Loucy (cell line): ENCODE data around the gene S100A12.

Experiments used
- H2AFZ ChIP-seq: fragments of 200-600 bp; sonication (generic); 2 replicates; pipeline ENCODE4 v1.6.0; 2016; ENCODE audit warnings: antibody characterized with exemption, mild to moderate bottlenecking, low read length, moderate library complexity
- H3F3A ChIP-seq: fragments of 200-600 bp; 2 replicates; pipeline ENCODE4 v1.6.0; 2016; ENCODE audit warnings: antibody characterized with exemption, low read depth, mild to moderate bottlenecking
- H3K27me3 ChIP-seq: fragments of 200-600 bp; sonication (generic); 2 replicates; pipeline ENCODE4 v1.6.1; 2014; ENCODE audit warnings: low read length, mild to moderate bottlenecking; ENCODE audit not compliant: insufficient read depth, poor library complexity, severe bottlenecking
- H3K36me3 ChIP-seq: fragments of 200-600 bp; sonication (generic); 2 replicates; pipeline ENCODE4 v1.6.1; 2016; ENCODE audit warnings: low read length; ENCODE audit not compliant: insufficient read depth
- H3K4me1 ChIP-seq: fragments of 200-600 bp; sonication (generic); 2 replicates; pipeline ENCODE4 v1.5.1; 2014; ENCODE audit warnings: low read length, mild to moderate bottlenecking; ENCODE audit not compliant: insufficient read depth, poor library complexity, severe bottlenecking
- H3K4me2 ChIP-seq: fragments of 200-600 bp; sonication (generic); 2 replicates; pipeline ENCODE4 v1.6.0; 2014; ENCODE audit warnings: antibody characterized with exemption, low read length, low read depth, mild to moderate bottlenecking; ENCODE audit not compliant: poor library complexity, severe bottlenecking
- H3K4me3 ChIP-seq: fragments of 200-600 bp; sonication (generic); 2 replicates; pipeline ENCODE4 v1.5.1; 2014; ENCODE audit warnings: low read length, mild to moderate bottlenecking, mixed read lengths; ENCODE audit not compliant: poor library complexity, severe bottlenecking
- H3K79me2 ChIP-seq: fragments of 200-600 bp; sonication (generic); 2 replicates; pipeline ENCODE4 v1.6.1; 2014; ENCODE audit warnings: low read length; ENCODE audit not compliant: insufficient read depth
- H3K9ac ChIP-seq: fragments of 200-600 bp; sonication (generic); 2 replicates; pipeline ENCODE4 v1.6.0; 2014; ENCODE audit warnings: mild to moderate bottlenecking, low read depth, low read length, moderate library complexity; ENCODE audit not compliant: poor library complexity, severe bottlenecking
- H3K9me2 ChIP-seq: fragments of 200-600 bp; sonication (generic); replicated peaks from 2 replicates; pipeline ENCODE4 v1.6.1; 2016; ENCODE audit warnings: low read depth, low read length, mixed read lengths
- H3K9me3 ChIP-seq: fragments of 200-600 bp; sonication (generic); 2 replicates; pipeline ENCODE4 v1.6.1; 2014; ENCODE audit warnings: mild to moderate bottlenecking, antibody characterized with exemption, low read length, low read depth; ENCODE audit not compliant: insufficient read depth
- H4K20me1 ChIP-seq: fragments of 200-600 bp; sonication (generic); 2 replicates; pipeline ENCODE4 v1.6.0; 2014; ENCODE audit warnings: antibody characterized with exemption, low read length, mild to moderate bottlenecking; ENCODE audit not compliant: insufficient read depth, poor library complexity, severe bottlenecking
- CTCF ChIP-seq: fragments of 200-600 bp; sonication (generic); conservative IDR thresholded peaks from 2 replicates; pipeline ENCODE4 v1.5.1; 2014; ENCODE audit warnings: mild to moderate bottlenecking, antibody characterized with exemption, low read length
- EZH2phosphoT487 ChIP-seq: fragments of 200-600 bp; IDR thresholded peaks from 2 replicates; pipeline ENCODE4 v1.6.1; 2018; ENCODE audit warnings: antibody characterized with exemption, mild to moderate bottlenecking, moderate library complexity, borderline replicate concordance

The S100A12 gene

DNA sequence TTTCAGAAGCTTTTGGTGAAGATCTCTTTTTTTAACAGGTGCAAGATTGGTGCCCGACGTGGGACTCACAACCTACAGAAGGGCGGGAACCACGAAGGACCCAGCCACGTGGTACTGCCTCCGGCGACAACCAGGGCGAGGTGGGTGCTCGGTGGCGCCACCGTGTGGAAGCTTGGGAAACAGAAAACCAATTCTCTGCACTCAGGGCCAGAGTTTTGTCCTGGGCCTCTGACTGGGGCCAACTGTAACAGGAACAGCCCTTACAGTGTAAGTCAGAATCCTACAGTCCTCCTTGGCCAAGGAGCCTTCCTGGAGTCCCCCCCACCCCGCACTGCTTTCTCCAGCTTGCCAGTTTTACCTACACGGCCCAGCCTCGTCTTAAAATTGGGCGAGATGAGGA lies 29.3 kb upstream of the S100A12 start:
- Histone ChIP-seq H3K4me3 (no peak overlapping the region), H4K20me1 (no peaks in the 10 kb centered on the region), H2AFZ (no peak overlapping the region), H3F3A (no peaks in the 10 kb centered on the region), H3K9me2 (no peaks in the 10 kb centered on the region), H3K27me3 (no peaks in the 10 kb centered on the region), H3K4me1 (no peaks in the 10 kb centered on the region), H3K79me2 (no peaks in the 10 kb centered on the region), H3K36me3 (no peaks in the 10 kb centered on the region), H3K9ac (no peak overlapping the region), H3K9me3 (no peaks in the 10 kb centered on the region), H3K4me2 (no peak overlapping the region)
- TF ChIP-seq EZH2phosphoT487: no peak
- TF ChIP-seq CTCF: peak; percentile 72

- H4K20me1 ChIP-seq: no peaks in the 10 kb centered on the region
- no peaks in the 10 kb centered on the region for H3K9me2 ChIP-seq
- no peak overlapping the region for H2AFZ ChIP-seq
- H3K27me3 ChIP-seq: no peaks in the 10 kb centered on the region
- no peak overlapping the region for H3K4me2 ChIP-seq
- no peak for TF ChIP-seq EZH2phosphoT487
- TF ChIP-seq CTCF: no peak
- H3F3A ChIP-seq: no peaks in the 10 kb centered on the region
- no peaks in the 10 kb centered on the region for H3K4me1 ChIP-seq
- H3K9me3 ChIP-seq: no peaks in the 10 kb centered on the region
- H3K9ac ChIP-seq: no peak overlapping the region
- H3K36me3 ChIP-seq: no peaks in the 10 kb centered on the region
- no peak overlapping the region for H3K4me3 ChIP-seq
- H3K79me2 ChIP-seq: no peaks in the 10 kb centered on the region
Observed at GRCh38 chr1:153404086-153404635, 28.7 kb upstream of the S100A12 start.

DNA sequence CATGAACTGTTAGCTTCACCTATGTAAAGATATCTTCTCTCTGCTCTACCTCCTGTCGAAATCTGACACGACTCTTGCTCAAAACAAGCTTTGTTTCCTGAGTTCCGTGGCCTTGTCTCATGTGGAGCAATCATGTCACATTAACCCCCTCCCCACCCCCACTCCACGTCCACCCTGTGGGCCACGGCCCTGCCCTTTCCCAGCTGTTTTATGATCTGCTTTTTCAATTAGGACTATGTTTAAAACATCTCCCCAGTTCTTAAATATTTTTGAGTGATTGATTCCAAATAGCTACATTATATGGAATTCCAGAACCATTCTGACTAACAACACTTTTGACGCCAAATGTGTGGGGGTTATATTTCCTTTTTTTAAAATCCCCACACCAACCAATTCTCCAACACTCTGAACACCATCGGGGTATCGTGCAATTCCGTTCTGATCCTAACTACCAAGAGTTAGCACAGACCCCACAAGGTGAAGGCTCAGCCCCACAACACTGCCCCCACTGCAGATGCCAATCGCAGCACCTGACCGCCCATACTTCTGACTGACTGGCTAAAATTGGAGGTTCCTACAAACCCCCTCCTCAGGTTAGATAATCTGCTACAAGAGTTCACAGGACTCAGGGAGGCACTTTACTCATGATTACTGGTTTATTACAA lies 28.1 kb upstream of the S100A12 start:
- Histone ChIP-seq H3K9me3 (no peaks in the 10 kb centered on the region), H3K79me2 (no peaks in the 10 kb centered on the region), H3K27me3 (no peaks in the 10 kb centered on the region), H2AFZ (no peak overlapping the region), H3K9me2 (no peaks in the 10 kb centered on the region), H3K36me3 (no peaks in the 10 kb centered on the region), H3F3A (no peaks in the 10 kb centered on the region), H3K4me2 (no peak overlapping the region), H3K9ac (no peak overlapping the region), H3K4me3 (no peak overlapping the region), H3K4me1 (no peaks in the 10 kb centered on the region), H4K20me1 (no peaks in the 10 kb centered on the region)
- TF ChIP-seq CTCF (no peak), EZH2phosphoT487 (no peak)
